Stimulated activated CD4-positive, alpha-beta T cell treated with anti-CD3 and anti-CD28 coated beads, Interleukin-1b, Interleukin-23, amount 100 ng/mL, for 4 hours (primary cell): ENCODE data around the gene CAMKMT.
"Not testable (repeated sequence)": the region's sequence is repeated elsewhere in the genome, so short reads cannot be mapped to it uniquely, and the experiment has no call there.

ENCODE experiments used
- DNase-seq, 2 donors: peaks; one replicate each; pipeline ENCODE4 v3.0.0-alpha.2; 2020; ENCODE audit warnings: low read depth in 2 of 2

The CAMKMT gene

GRCh38 chr2:44549856-44550255 is 188.1 kb downstream of the CAMKMT start:
- no peak for DNase-seq

- DNase-seq = no peak
Observed at GRCh38 chr2:44550561-44550960, 188.8 kb downstream of the CAMKMT start.

GRCh38 chr2:44551497-44551896 is 189.8 kb downstream of the CAMKMT start:
- no peak for DNase-seq

GRCh38 chr2:44553456-44553855 is 191.7 kb downstream of the CAMKMT start:
- DNase-seq = no peak

- DNase-seq = no peak
Observed at GRCh38 chr2:44555700-44556099, 194.0 kb downstream of the CAMKMT start.

- no peak for DNase-seq
Observed at GRCh38 chr2:44559108-44559507, 197.4 kb downstream of the CAMKMT start.

GRCh38 chr2:44560352-44560751 is 198.6 kb downstream of the CAMKMT start:
- peak in 1 of 2 donors; percentile 6 for DNase-seq

GRCh38 chr2:44560941-44561340 is 199.2 kb downstream of the CAMKMT start:
- DNase-seq = no peak

- no peak for DNase-seq
Observed at GRCh38 chr2:44562737-44563136, 201.0 kb downstream of the CAMKMT start.

GRCh38 chr2:44564752-44565151 is 203.0 kb downstream of the CAMKMT start:
- no peak for DNase-seq

- no peak for DNase-seq
Observed at GRCh38 chr2:44566059-44566458, 204.3 kb downstream of the CAMKMT start.

- no peak for DNase-seq
Observed at GRCh38 chr2:44569491-44569890, 207.7 kb downstream of the CAMKMT start.

GRCh38 chr2:44570271-44570670 is 208.5 kb downstream of the CAMKMT start:
- DNase-seq = no peak

GRCh38 chr2:44570777-44571176 is 209.0 kb downstream of the CAMKMT start:
- no peak for DNase-seq

GRCh38 chr2:44572196-44572900 is 210.6 kb downstream of the CAMKMT start:
- no peak for DNase-seq

GRCh38 chr2:44573996-44574395 is 212.2 kb downstream of the CAMKMT start:
- no peak for DNase-seq

- DNase-seq = no peak
Observed at GRCh38 chr2:44578471-44579093, 216.8 kb downstream of the CAMKMT start.

GRCh38 chr2:44579115-44579836 is 217.5 kb downstream of the CAMKMT start:
- no peak for DNase-seq

GRCh38 chr2:44579837-44580230 is 218.1 kb downstream of the CAMKMT start:
- DNase-seq = no peak

- DNase-seq = no peak
Observed at GRCh38 chr2:44580875-44581515, 219.2 kb downstream of the CAMKMT start.

GRCh38 chr2:44582363-44583008 is 220.7 kb downstream of the CAMKMT start:
- DNase-seq = no peak

- not testable (repeated sequence) for DNase-seq
Observed at GRCh38 chr2:44595615-44596014, 233.9 kb downstream of the CAMKMT start.
